Bronchial epithelial cell (primary cell): ENCODE results near the gene CARD8. TPM values are rescaled to one million over a fixed set of nuclear protein-coding genes. Genes with fewer than 3 reads are reported as not detected.

Source experiments
- DNase-seq: peaks from one replicate; pipeline ENCODE4 v3.0.0-alpha.2; 2010; ENCODE audit warnings: low read depth
- FAIRE-seq: peaks from 2 replicates; lab custom pipeline; 2011; peaks lifted over from hg19 to GRCh38; lab: Jason Lieb, UNC
- H3K27me3 ChIP-seq: 2 replicates; pipeline ENCODE4 v1.5.1; 2011; ENCODE audit warnings: low read length; ENCODE audit not compliant: control insufficient read depth, insufficient read depth
- H3K36me3 ChIP-seq: 2 replicates; pipeline ENCODE4 v1.5.1; 2011; ENCODE audit warnings: low read length; ENCODE audit not compliant: control insufficient read depth, insufficient read depth
- H3K4me3 ChIP-seq: 2 replicates; pipeline ENCODE4 v1.5.1; 2011; ENCODE audit warnings: mild to moderate bottlenecking, low read depth, low read length, control low read depth
- total RNA-seq: library from RNA; depleted of rRNA; stranded (reverse); fragments of >200 nt; gene quantifications from 2 replicates; pipeline ENCODE4 v1.2.1, GENCODE V29; 2014
- TF ChIP-seq, protein P1 (sequence below): IDR thresholded peaks from 2 replicates; pipeline ENCODE4 v1.5.1; 2011; ENCODE audit warnings: mild to moderate bottlenecking, moderate library complexity, low read length, control low read depth, inconsistent platforms; ENCODE audit not compliant: insufficient read depth, severe bottlenecking

The CARD8 gene
- total RNA-seq, 1 donor from 2014 or later: 2.1 TPM

- peaks cover 2% of the 10 kb centered on the region for H3K36me3 ChIP-seq
- TF ChIP-seq, protein P1, sequence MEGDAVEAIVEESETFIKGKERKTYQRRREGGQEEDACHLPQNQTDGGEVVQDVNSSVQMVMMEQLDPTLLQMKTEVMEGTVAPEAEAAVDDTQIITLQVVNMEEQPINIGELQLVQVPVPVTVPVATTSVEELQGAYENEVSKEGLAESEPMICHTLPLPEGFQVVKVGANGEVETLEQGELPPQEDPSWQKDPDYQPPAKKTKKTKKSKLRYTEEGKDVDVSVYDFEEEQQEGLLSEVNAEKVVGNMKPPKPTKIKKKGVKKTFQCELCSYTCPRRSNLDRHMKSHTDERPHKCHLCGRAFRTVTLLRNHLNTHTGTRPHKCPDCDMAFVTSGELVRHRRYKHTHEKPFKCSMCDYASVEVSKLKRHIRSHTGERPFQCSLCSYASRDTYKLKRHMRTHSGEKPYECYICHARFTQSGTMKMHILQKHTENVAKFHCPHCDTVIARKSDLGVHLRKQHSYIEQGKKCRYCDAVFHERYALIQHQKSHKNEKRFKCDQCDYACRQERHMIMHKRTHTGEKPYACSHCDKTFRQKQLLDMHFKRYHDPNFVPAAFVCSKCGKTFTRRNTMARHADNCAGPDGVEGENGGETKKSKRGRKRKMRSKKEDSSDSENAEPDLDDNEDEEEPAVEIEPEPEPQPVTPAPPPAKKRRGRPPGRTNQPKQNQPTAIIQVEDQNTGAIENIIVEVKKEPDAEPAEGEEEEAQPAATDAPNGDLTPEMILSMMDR: no peak
- H3K4me3 ChIP-seq: no peak overlapping the region
- no peaks in the 10 kb centered on the region for H3K27me3 ChIP-seq
- no peak for DNase-seq
- no peak for FAIRE-seq
Observed at GRCh38 chr19:48190885-48191284, 64.8 kb downstream of the CARD8 start.

- no peak for FAIRE-seq
- Histone ChIP-seq H3K36me3 (peaks cover 2% of the 10 kb centered on the region), H3K27me3 (no peaks in the 10 kb centered on the region), H3K4me3 (no peak overlapping the region)
- peak; percentile 87 for DNase-seq
- TF ChIP-seq, protein P1: peak; percentile 43
Observed at GRCh38 chr19:48190288-48190884, 65.3 kb downstream of the CARD8 start.

- no peak for FAIRE-seq
- DNase-seq: no peak
- TF ChIP-seq, protein P1: no peak
Observed at GRCh38 chr19:48186541-48186991, 69.1 kb downstream of the CARD8 start.

DNA sequence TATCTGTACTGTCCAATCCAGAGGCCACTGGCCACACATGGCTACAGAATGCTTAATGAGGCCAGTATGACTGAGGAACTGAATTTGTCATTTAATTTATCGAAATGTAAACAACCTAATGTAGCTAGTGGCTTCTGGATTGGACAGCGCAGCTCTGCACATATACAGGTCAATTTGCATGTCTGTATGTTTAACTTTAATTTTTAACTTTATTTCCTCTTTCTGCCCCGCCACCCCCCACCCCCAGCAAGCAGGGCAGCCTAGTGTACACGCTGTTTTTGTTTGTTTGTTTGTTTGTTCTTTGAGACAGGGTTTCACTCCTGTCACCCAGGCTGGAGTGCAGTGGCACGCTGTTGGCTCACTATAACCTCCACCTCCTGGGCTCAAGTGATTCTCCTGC lies 69.7 kb downstream of the CARD8 start:
- no peaks in the 10 kb centered on the region for H3K27me3 ChIP-seq
- no peak for FAIRE-seq
- TF ChIP-seq, protein P1: no peak
- no peak for DNase-seq
- peaks cover 3% of the 10 kb centered on the region for H3K36me3 ChIP-seq
- no peak overlapping the region for H3K4me3 ChIP-seq

More at GRCh38 chr19:48186541-48186991, 69.1 kb downstream of the CARD8 start:
- H3K36me3 ChIP-seq: peaks cover 3% of the 10 kb centered on the region
- no peaks in the 10 kb centered on the region for H3K27me3 ChIP-seq
- H3K4me3 ChIP-seq: no peak overlapping the region

DNA sequence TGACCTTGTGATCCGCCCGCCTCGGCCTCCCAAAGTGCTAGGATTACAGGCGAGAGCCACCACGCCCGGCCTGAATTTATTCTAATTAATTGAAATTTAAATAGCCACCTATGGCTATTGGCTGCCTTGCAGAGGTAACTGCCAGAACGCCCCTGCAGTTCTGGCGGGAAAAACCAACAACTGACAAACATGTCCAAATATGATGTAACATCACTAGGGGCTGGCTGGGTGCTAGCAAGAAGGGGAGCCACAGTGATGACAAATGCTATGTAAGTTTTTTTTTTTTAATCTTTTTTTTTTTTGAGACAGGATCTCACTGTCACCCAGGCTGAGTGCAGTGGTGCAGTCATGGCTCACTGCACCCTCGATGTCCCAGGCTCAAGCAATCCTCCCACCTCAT lies 72.4 kb downstream of the CARD8 start:
- DNase-seq (no peak), FAIRE-seq (no peak)
- peaks cover 1% of the 10 kb centered on the region for H3K36me3 ChIP-seq
- TF ChIP-seq, protein P1: no peak
- H3K27me3 ChIP-seq: no peaks in the 10 kb centered on the region
- H3K4me3 ChIP-seq: no peak overlapping the region

- TF ChIP-seq, protein P1: no peak
- DNase-seq (no peak), FAIRE-seq (no peak)
- no peaks in the 10 kb centered on the region for H3K27me3 ChIP-seq
- H3K36me3 ChIP-seq: peaks cover 1% of the 10 kb centered on the region
- no peak overlapping the region for H3K4me3 ChIP-seq
Observed at GRCh38 chr19:48182434-48182833, 73.3 kb downstream of the CARD8 start.
